GM19099 (cell line): ENCODE data around the gene ACTR10.

Experiments
- POLR2A ChIP-seq: IDR thresholded peaks from 3 replicates; pipeline ENCODE4 v1.6.1; 2011; ENCODE audit warnings: low read depth; ENCODE audit not compliant: insufficient read length; ENCODE audit errors: extremely low read depth

The ACTR10 gene

GRCh38 chr14:58196198-58196597 is 3.8 kb upstream of the ACTR10 start:
- TF ChIP-seq POLR2A: no peak

- TF ChIP-seq POLR2A: no peak
Observed at GRCh38 chr14:58198086-58198485, 1.9 kb upstream of the ACTR10 start.

- no peak for TF ChIP-seq POLR2A
Observed at GRCh38 chr14:58200480-58200841, 512 bp downstream of the ACTR10 start.

- TF ChIP-seq POLR2A: no peak
Observed at GRCh38 chr14:58200846-58201245, 897 bp downstream of the ACTR10 start.

DNA sequence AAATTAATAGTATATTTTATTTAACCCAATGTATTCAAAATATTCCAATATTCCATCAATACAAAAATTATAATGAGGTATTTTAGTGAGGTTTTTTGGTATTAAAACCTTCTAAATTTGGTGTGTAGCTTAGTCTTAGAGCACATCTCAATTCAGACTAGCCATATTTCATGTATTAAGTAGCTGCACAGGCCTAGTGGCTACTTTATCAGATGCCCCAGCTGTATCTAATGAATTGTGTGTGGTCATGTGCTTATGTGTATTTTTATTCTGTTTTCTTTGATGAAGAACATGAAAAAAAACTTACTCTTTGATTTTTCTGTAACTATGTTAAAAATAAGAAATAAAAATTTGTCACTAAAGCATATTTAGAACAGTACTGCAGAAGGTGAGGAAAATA is 13.2 kb downstream of the ACTR10 start:
- no peak for TF ChIP-seq POLR2A

DNA sequence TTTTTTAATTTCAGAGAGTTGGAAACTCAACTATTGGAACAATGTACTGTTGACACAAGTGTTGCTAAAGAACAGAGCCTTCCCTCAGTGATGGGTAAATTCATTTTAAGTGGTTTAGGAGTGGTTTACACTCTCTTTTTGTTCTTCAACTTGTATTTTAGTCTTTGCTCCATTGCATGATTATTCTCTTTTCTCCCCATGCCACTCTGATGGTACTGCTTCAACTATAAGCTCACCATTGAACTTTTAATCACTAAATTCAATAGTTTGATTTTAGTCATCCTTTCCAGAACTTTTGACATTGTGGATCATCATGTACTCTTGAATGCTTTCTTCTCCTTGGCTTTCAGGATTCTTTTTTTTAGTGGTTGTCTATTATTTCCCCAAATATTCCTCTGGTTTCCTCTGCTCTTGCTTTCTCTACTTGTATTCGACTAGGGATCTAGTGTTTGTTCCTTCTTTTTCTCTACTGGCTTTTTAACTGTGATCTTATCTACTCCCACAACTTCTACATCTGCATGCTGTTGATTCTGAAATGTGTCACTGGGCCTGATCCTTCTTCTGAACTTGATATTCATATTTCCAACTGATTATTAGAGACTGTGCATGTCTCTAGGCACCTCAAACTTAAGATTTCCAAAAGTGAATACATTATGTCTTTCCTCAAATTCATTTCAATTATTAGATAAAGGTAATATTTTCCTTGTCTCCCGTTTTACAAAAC is 15.4 kb downstream of the ACTR10 start:
- no peak for TF ChIP-seq POLR2A

DNA sequence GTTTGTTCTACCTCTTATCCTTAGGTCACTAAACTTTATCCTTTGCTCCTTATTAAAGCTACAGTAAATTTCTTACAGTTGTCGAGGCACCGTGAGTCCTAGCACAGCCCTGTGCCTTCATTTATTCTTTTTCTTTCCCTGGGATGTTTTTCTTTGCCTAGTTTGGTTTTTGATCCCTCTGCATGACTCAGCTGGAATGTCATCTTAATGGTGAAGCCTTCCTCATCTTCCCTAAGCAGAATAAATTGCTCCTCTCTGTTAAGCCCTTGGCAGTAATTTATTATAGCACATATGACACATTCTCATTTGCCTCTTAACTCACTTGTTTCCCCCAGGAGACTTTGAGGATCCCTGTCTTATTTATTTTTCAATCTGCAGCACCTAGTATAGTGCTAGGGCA is 16.6 kb downstream of the ACTR10 start:
- no peak for TF ChIP-seq POLR2A

DNA sequence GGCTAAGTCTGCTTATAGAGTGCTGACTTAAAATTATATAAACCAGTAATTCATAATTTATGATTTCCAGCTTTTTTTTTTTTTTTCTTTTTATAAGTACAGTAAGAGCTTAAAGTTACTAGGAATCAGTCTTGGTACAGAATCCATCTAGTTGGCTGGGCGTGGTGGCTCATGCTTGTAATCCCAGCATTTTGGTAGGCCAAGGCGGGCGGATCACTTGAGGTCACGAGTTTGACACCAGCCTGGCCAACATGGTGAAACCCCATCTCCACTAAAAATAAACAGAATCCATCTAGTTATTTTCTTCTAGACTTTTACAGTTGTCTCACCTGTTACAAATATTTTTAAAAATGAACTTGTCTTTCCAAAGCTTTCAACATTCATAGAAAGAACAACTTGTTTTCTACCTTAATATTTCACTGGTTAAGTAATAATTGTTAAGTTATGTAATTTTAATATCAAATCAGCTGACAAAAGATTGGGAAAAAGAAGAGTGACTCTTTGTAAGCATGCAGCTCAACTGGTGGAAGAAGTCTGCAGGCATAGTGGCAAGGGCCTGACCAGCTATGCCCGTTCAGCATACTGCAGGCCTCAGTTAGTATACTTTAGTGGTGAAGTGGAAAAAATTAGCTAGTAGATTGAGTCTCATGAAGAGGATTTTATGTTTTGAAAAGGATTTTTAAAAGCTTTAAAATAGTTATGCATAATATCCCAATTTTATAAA is 27.3 kb downstream of the ACTR10 start:
- no peak for TF ChIP-seq POLR2A

DNA sequence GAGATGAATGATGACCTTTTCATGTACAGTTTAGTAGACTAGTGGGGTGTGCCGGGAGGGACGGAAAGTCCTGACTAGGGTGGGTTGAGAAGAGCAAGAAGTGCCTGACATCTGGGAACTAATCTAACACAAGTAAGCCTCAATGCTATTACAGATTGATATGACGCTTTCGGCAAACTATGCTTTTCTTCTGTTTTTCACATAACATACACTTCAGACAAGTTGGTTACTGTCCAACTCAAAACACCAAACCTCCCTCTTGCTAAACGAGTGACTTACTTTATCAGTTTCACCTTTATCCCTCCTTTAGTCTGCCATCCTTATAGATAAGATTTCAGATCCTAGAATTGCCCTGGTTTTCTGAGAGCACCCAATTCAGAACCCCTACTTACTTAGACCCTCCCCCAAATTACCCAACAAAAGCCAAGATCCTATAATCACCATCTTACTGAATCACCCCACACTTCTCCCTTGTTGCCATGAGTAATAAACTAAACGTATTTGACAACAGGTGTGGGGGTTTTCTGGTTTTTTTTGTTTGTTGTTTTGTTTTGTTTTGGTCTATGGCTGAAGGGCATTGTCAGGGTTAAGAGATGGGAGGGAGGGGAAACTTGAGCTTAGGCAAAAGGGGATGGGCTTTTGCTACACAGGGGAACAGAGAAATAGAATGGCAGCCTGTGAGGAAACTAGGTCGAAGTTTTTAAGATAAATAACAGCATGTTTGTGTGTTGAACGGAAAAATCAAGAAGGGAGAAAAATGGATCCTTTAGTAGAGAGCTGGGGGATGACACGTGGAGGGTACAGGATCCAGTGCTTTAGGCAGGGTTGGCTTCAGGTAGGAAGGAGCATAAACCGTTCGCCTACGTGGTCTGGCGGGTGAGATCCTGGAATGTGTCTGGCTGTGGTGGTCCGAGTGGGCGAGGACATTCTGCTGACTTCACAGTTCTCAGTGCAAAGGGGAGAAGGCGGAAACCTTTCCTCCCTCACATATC is 38.6 kb downstream of the ACTR10 start:
- no peak for TF ChIP-seq POLR2A

DNA sequence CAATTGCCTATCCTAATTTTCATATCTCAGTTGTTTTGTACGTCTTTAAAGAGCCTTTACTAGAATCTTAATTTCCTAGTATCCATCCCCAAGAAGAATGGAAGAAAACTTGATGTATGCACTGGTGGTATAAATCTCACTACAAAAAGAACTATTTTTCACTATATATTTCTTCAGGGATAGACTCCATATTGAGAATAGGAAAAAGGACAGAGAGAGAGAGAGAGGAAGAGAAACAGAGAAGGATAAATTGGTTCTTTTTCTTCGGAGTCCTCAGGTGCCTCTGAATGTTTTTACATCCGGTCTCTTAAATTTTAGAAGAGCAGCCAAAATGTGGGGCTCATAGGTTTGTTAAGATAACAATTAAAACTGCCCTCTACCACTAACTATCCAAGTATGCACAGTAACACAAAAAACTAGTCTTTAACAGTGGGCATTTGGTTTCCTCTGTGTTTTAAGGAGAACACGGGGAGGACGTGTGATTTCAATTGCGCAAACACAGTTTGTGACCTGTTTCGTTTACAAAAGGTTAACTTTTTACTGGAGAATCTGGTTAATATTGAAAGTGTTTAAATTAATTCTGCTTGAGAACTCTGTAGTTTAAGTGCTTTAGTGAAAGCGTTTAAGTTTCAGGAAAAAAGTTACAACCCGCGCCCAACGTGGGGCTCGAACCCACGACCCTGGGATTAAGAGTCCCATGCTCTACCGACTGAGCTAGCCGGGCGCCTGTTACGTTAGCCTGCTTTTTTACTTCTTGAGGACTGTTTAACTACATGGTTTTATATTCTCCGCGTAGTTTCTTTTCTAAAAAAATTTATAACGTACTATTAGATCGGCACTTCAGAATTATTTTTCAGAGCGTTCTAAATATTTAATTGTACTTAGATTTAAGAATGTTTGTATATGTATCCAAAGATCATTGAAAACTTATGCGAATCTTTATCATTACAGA is 39.6 kb downstream of the ACTR10 start:
- TF ChIP-seq POLR2A: no peak

DNA sequence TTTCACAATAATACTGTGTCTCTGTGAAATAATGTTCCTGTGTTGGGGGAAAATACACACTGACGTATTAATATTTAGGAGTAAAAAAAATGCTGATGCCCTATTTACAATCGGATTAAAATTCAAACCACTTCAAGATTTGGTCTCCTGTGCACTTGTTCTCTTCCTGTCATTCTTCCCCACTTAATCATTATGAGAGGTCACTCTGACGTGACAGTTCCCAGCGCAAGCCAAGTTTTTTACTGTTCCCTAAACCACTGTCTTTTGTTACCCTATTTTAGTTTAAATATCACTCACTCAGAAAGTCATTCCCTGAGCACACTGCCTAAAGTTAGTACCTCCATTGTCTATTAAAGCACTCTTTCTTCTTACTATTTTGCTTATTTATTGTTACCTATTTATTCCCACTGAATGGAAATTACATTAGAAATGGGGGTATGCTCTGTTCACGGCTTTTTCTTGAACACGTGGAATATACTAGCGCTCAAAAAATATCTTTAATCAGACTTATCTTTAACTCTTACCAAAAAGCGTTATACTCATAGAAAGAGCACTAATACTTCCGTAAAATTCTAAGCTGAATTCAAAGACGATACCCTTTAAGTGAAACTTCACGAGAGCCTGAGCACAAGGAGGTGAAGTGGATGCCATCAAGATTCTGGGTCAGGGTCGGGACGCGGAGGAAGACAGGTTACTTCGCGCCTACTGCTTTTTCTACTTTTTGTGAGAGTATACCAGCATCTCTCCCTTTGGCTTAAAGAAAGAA is 44.0 kb downstream of the ACTR10 start:
- no peak for TF ChIP-seq POLR2A

DNA sequence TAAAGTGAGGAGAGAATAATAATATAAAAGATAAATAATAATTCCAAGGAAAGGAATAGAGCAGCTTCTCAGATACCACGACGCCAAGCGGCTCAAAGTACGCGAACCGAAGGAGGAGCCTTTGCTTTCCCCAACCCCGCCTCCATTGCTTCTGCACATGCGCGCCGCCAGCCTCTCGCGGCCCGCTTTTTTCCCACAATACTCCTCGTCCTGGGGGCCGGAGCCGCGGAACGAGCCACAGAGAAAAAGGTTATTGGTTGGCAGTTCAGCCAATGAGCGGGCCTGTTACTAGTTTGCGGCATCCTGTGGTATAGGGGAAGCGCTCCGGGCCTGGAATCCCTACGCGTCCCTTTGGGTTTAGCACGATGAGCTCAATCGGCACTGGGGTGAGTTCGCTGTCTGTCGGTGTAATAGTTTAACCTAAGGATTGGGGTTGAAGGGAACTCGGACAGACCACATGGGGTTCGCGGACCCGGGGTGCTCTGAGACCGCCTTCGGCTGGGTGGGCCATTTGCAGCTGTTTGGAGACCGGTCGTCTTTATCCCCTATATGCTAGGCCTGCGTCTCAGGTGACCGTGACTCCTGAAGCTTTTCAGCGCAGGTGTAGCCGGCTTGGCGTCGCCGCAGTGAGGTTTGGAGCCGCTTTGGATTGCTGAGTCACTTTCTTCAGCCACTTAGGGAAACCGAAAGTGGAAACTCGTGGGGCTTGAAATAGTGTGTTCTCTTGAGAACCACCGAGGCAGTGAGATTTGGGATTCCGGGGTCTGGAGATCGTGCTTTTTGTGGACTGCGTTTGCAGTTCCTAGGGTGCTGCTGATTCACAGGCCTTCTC is 44.8 kb downstream of the ACTR10 start, which contains the start of gene PSMA3:
TSS of gene PSMA3 (plus strand) at position 288 of the 832 bp plus-strand sequence. CDS start at position 366, 78 bp downstream.
- TF ChIP-seq POLR2A: peak; percentile 86
